ENCODE data around the gene ADAMTS2.

GRCh38 chr5:179206366-179206765, 138.9 kb downstream of the ADAMTS2 start:
- no peak for TF ChIP-seq POLR2A (IDR thresholded peaks at IDR 0.05)
- TF ChIP-seq CTCF (IDR thresholded peaks at IDR 0.05 in 8 of 11, conservative IDR thresholded peaks at IDR 0.05 in 3 of 11), result no peak
